K562 treated with DMSO at 1 percent for 48 hours (cell line): ENCODE results near the gene FHIP2A. TPM values are rescaled to one million over a fixed set of nuclear protein-coding genes. Genes with fewer than 3 reads are reported as not detected.

Source experiments
- total RNA-seq: library from RNA; unstranded; fragments of 300-600 nt; gene quantifications from 2 replicates; pipeline ENCODE4 v1.2.3, GENCODE V29; 2022; ENCODE audit warnings: low replicate concordance; ENCODE audit errors: extremely low read depth

FHIP2A gene, protein sequence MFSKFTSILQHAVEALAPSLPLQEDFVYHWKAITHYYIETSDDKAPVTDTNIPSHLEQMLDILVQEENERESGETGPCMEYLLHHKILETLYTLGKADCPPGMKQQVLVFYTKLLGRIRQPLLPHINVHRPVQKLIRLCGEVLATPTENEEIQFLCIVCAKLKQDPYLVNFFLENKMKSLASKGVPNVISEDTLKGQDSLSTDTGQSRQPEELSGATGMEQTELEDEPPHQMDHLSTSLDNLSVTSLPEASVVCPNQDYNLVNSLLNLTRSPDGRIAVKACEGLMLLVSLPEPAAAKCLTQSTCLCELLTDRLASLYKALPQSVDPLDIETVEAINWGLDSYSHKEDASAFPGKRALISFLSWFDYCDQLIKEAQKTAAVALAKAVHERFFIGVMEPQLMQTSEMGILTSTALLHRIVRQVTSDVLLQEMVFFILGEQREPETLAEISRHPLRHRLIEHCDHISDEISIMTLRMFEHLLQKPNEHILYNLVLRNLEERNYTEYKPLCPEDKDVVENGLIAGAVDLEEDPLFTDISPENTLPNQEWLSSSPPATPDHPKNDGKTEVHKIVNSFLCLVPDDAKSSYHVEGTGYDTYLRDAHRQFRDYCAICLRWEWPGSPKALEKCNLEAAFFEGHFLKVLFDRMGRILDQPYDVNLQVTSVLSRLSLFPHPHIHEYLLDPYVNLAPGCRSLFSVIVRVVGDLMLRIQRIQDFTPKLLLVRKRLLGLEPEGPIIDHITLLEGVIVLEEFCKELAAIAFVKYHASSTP
- total RNA-seq, result not detected in 2 replicates

DNA sequence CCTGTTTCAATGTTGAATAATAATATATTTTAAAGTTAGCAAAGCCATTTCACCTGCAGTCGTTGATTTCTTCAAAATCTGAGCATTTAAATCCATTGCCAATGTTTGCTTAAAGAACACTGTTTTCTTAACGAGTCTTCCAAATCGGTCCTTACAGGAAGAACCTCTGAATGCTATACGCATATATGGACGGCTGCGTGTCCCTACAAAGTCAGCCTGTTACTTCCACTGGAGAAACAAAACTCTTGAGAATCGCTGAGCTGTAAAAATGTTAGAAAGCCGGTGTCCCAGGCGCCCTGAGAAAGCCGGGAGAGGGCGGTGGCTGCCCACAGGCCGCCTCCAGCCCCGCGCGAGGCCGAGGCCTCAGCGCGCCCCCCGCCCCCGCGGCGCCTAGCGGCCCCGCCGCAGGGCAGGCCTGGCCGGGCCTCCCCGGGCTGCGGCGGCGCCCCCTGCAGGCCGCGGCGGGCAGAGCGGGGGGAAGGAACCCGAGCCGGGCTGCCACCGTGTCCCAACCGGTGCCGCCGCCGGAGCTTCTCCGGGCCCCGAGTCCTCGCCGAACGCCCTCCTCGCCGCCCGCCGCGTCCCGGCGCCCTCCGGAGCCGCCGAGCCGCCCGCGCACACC, at the start of gene FHIP2A:
TSS of gene FHIP2A (plus strand) at position 488 of the 622 bp plus-strand sequence. CDS start 299 bp downstream, outside the sequence.

Other genes starting within 250 kb of the FHIP2A start
- gene ABLIM1, start 163.5 kb upstream of the FHIP2A start, total RNA-seq, result not detected in 2 replicates
- gene TRUB1, start 116.4 kb downstream of the FHIP2A start, total RNA-seq, result not detected in 2 replicates